OCI-LY7 (cell line): ENCODE data around the gene SH3RF3. TPM values are rescaled to one million over a fixed set of nuclear protein-coding genes. Genes with fewer than 3 reads are reported as not detected.

ENCODE experiments used
- BruUV-seq: library from RNA; stranded (reverse); fragments of 400-500 nt; replicated peaks from 2 replicates; lab custom pipeline; 2021; lab: Mats Ljungman, UMichigan
- CTCF ChIA-PET: fragments of 300-600 bp; sonication (Branson Sonifier 250); formaldehyde crosslinking; loops from one replicate; lab custom pipeline; 2022; ENCODE audit warnings: antibody characterized with exemption; ENCODE audit not compliant: unreplicated experiment; lab: Charles Lee
- POLR2A ChIA-PET: fragments of 300-600 bp; sonication (Branson Sonifier 250); formaldehyde crosslinking; loops from one replicate; lab custom pipeline; 2022; ENCODE audit warnings: antibody characterized with exemption; lab: Charles Lee
- DNase-seq: peaks from one replicate; pipeline ENCODE4 v3.0.0-alpha.2; 2015; ENCODE audit warnings: low spot score
- H2AFZ ChIP-seq: fragments of 200-600 bp; sonication (generic), shearing (Covaris generic); 2 replicates; pipeline ENCODE4 v1.6.1; 2014; ENCODE audit warnings: mild to moderate bottlenecking, antibody characterized with exemption, low read length, moderate library complexity
- H3K27ac ChIP-seq: fragments of 200-600 bp; sonication (generic); 2 replicates; pipeline ENCODE4 v1.5.1; 2014; ENCODE audit warnings: mixed run types, low read depth, mild to moderate bottlenecking, moderate library complexity, low read length, inconsistent platforms; ENCODE audit not compliant: poor library complexity, severe bottlenecking
- H3K36me3 ChIP-seq: fragments of 200-600 bp; sonication (generic); 2 replicates; pipeline ENCODE4 v1.6.1; 2014; ENCODE audit warnings: mild to moderate bottlenecking, antibody characterized with exemption, low read length, moderate library complexity, mixed read lengths; ENCODE audit not compliant: insufficient read depth
- H3K4me1 ChIP-seq: fragments of 200-600 bp; sonication (generic); 2 replicates; pipeline ENCODE4 v1.5.1; 2014; ENCODE audit warnings: mild to moderate bottlenecking, low read length; ENCODE audit not compliant: insufficient read depth, poor library complexity, severe bottlenecking
- H3K4me2 ChIP-seq: fragments of 200-600 bp; sonication (generic); 2 replicates; pipeline ENCODE4 v1.6.1; 2014; ENCODE audit warnings: mild to moderate bottlenecking, low read length
- H3K4me3 ChIP-seq: fragments of 200-600 bp; sonication (generic); 2 replicates; pipeline ENCODE4 v1.5.1; 2014; ENCODE audit warnings: mild to moderate bottlenecking, low read depth, low read length; ENCODE audit not compliant: poor library complexity, severe bottlenecking
- H3K79me2 ChIP-seq: fragments of 200-600 bp; sonication (generic); 2 replicates; pipeline ENCODE4 v1.6.1; 2016; ENCODE audit warnings: low read depth, mild to moderate bottlenecking, low read length, moderate library complexity, mixed read lengths; ENCODE audit not compliant: insufficient read depth
- H3K9me2 ChIP-seq: fragments of 200-600 bp; sonication (generic); 2 replicates; pipeline ENCODE4 v1.6.1; 2016; ENCODE audit warnings: mild to moderate bottlenecking, low read length, mixed read lengths; ENCODE audit not compliant: insufficient read depth
- H3K9me3 ChIP-seq: fragments of 200-600 bp; sonication (generic); 2 replicates; pipeline ENCODE4 v1.6.1; 2014; ENCODE audit warnings: mild to moderate bottlenecking, mixed run types, low read length, mixed read lengths
- H4K20me1 ChIP-seq: fragments of 200-600 bp; sonication (generic); 2 replicates; pipeline ENCODE4 v1.6.1; 2014; ENCODE audit warnings: mild to moderate bottlenecking, antibody characterized with exemption, low read length, moderate library complexity, mixed read lengths; ENCODE audit not compliant: insufficient read depth
- EZH2phosphoT487 ChIP-seq: fragments of 200-600 bp; sonication (generic); IDR thresholded peaks from 2 replicates; pipeline ENCODE4 v1.6.1; 2018; ENCODE audit warnings: low read depth, borderline replicate concordance, mild to moderate bottlenecking, mixed run types, antibody characterized with exemption, low read length, moderate library complexity, mixed read lengths
- intact Hi-C: fragments of 100-400 bp; cut with micrococcal nuclease; formaldehyde crosslinking; loops from one replicate; pipeline ENCODE4 v1.10.0; 2022; ENCODE audit not compliant: unreplicated experiment
- total RNA-seq, 2 experiments: library from RNA; depleted of rRNA in 1 of 2; stranded (reverse); fragments of >200 nt in 1 of 2; shearing (Covaris generic) in 1 of 2; gene quantifications; 2 replicates each; pipeline ENCODE4 v1.2.3, GENCODE V29; 2014 to 2022
- TF ChIP-seq, protein P1 (sequence below): fragments of 200-600 bp; sonication (generic); conservative IDR thresholded peaks from 2 replicates; pipeline ENCODE4 v1.5.1; 2014; ENCODE audit warnings: mild to moderate bottlenecking, antibody characterized with exemption, low read length, moderate library complexity, mixed read lengths

Gene SH3RF3
- total RNA-seq, 2 experiments from 2014 or later = not detected

GRCh38 chr2:109285244-109285651, 156.2 kb downstream of the SH3RF3 start:
- H4K20me1 ChIP-seq = no peaks in the 10 kb centered on the region
- H3K9me2 ChIP-seq = no peaks in the 10 kb centered on the region
- ChIA-PET CTCF (no interaction called here), POLR2A (no interaction called here)
- H3K36me3 ChIP-seq = no peaks in the 10 kb centered on the region
- no TSS peak for BruUV-seq
- H2AFZ ChIP-seq = no peak overlapping the region
- no peak overlapping the region for H3K4me2 ChIP-seq
- DNase-seq = no peak
- H3K4me3 ChIP-seq = no peak overlapping the region
- intact Hi-C loops = loop anchor here (10.0 kb wide), 1 partner anchor 150 kb away; no protein-coding TSS in a partner anchor
- H3K4me1 ChIP-seq = no peaks in the 10 kb centered on the region
- no peaks in the 10 kb centered on the region for H3K79me2 ChIP-seq
- no peak overlapping the region for H3K27ac ChIP-seq
- no peaks in the 10 kb centered on the region for H3K9me3 ChIP-seq
- TF ChIP-seq EZH2phosphoT487 = no peak
- TF ChIP-seq, protein P1, sequence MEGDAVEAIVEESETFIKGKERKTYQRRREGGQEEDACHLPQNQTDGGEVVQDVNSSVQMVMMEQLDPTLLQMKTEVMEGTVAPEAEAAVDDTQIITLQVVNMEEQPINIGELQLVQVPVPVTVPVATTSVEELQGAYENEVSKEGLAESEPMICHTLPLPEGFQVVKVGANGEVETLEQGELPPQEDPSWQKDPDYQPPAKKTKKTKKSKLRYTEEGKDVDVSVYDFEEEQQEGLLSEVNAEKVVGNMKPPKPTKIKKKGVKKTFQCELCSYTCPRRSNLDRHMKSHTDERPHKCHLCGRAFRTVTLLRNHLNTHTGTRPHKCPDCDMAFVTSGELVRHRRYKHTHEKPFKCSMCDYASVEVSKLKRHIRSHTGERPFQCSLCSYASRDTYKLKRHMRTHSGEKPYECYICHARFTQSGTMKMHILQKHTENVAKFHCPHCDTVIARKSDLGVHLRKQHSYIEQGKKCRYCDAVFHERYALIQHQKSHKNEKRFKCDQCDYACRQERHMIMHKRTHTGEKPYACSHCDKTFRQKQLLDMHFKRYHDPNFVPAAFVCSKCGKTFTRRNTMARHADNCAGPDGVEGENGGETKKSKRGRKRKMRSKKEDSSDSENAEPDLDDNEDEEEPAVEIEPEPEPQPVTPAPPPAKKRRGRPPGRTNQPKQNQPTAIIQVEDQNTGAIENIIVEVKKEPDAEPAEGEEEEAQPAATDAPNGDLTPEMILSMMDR = no peak

DNA sequence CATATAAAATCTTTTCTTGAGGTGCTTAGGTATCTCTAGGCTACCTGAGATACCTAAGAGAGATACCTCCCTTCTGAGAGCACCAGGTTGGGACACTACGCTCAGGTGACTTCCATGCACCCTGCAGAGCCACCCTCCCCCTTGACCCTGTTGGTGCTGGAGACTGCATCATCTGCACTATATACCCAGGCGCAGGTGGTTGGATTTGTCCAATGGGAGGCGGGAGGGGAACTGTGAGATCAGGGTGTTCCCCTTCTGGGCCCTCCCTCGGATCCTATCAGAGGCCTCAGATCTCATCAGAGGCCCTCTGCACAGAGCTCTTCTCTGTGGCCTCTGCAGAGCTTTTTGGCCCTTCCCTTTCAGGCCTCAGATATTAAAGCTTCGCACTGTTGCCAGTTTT, 158.4 kb downstream of the SH3RF3 start:
- TF ChIP-seq, protein P1 = no peak
- TF ChIP-seq EZH2phosphoT487 = no peak
- no peaks in the 10 kb centered on the region for H3K9me2 ChIP-seq
- H3K4me3 ChIP-seq = no peak overlapping the region
- H2AFZ ChIP-seq = no peak overlapping the region
- intact Hi-C loops = loop anchor here (10.0 kb wide), 1 partner anchor 153 kb away; no protein-coding TSS in a partner anchor
- no peaks in the 10 kb centered on the region for H3K79me2 ChIP-seq
- no peak for DNase-seq
- no peaks in the 10 kb centered on the region for H3K9me3 ChIP-seq
- no peaks in the 10 kb centered on the region for H3K4me1 ChIP-seq
- H3K36me3 ChIP-seq = no peaks in the 10 kb centered on the region
- ChIA-PET POLR2A (no interaction called here), CTCF (no interaction called here)
- no peaks in the 10 kb centered on the region for H4K20me1 ChIP-seq
- no peak overlapping the region for H3K27ac ChIP-seq
- no TSS peak for BruUV-seq
- no peak overlapping the region for H3K4me2 ChIP-seq

- H3K79me2 ChIP-seq = no peaks in the 10 kb centered on the region
- H3K4me3 ChIP-seq = no peak overlapping the region
- no TSS peak for BruUV-seq
- no peaks in the 10 kb centered on the region for H4K20me1 ChIP-seq
- CTCF ChIA-PET = no interaction called here
- H3K36me3 ChIP-seq = no peaks in the 10 kb centered on the region
- no peak overlapping the region for H3K27ac ChIP-seq
- no peak for DNase-seq
- intact Hi-C loops = loop anchor here (10.0 kb wide), 1 partner anchor 153 kb away; no protein-coding TSS in a partner anchor
- no peaks in the 10 kb centered on the region for H3K9me3 ChIP-seq
- no peaks in the 10 kb centered on the region for H3K4me1 ChIP-seq
- no peaks in the 10 kb centered on the region for H3K9me2 ChIP-seq
- POLR2A ChIA-PET = no interaction called here
- H2AFZ ChIP-seq = no peak overlapping the region
- no peak overlapping the region for H3K4me2 ChIP-seq
- TF ChIP-seq, protein P1 = no peak
- no peak for TF ChIP-seq EZH2phosphoT487
These were observed 158.8 kb downstream of the SH3RF3 start for GRCh38 chr2:109287838-109288237.
